CD14-positive monocyte (primary cell): Measurements from ENCODE around the gene ABHD17C. TPM values are rescaled to one million over a fixed set of nuclear protein-coding genes. Genes with fewer than 3 reads are reported as not detected.

ENCODE experiments used
- DNase-seq, 3 donors: peaks; one replicate each; pipeline ENCODE4 v3.0.0-alpha.2; 2011 to 2022
- H2AFZ ChIP-seq: 2 replicates; pipeline ENCODE4 v1.6.0; 2012; ENCODE audit warnings: mild to moderate bottlenecking, low read depth, low read length, inconsistent platforms; ENCODE audit not compliant: insufficient read depth, poor library complexity, severe bottlenecking
- H3K27ac ChIP-seq, 2 donors: 1 replicate in 1 of 2; 2 replicates in 1 of 2; pipeline ENCODE4 v1.5.1; 2012 to 2013; ENCODE audit warnings: low read length in 2 of 2, control low read depth in 1 of 2, inconsistent platforms in 1 of 2, low read depth in 1 of 2, mild to moderate bottlenecking in 1 of 2
- H3K27me3 ChIP-seq, 2 donors: one replicate each; pipeline versions ENCODE4 v1.6.0 to v1.6.1; 2011 to 2013; ENCODE audit warnings: low read length in 2 of 2; ENCODE audit not compliant: control insufficient read depth in 2 of 2, insufficient read depth in 2 of 2
- H3K36me3 ChIP-seq, 2 donors: replicated peaks in 1 of 2; 1 replicate in 1 of 2; 2 replicates in 1 of 2; pipeline versions ENCODE4 v1.5.1 to v1.6.1; 2012 to 2013; ENCODE audit warnings: low read length in 2 of 2, control low read depth in 1 of 2, inconsistent platforms in 1 of 2, mild to moderate bottlenecking in 1 of 2; ENCODE audit not compliant: insufficient read depth in 2 of 2, control insufficient read depth in 1 of 2
- H3K4me1 ChIP-seq, 2 donors: 1 replicate in 1 of 2; 2 replicates in 1 of 2; pipeline versions ENCODE4 v1.5.1 to v1.6.1; 2012 to 2013; ENCODE audit warnings: low read length in 2 of 2, control low read depth in 1 of 2, inconsistent platforms in 1 of 2, mild to moderate bottlenecking in 1 of 2, moderate library complexity in 1 of 2; ENCODE audit not compliant: insufficient read depth in 2 of 2, control insufficient read depth in 1 of 2
- H3K4me2 ChIP-seq: replicated peaks from 2 replicates; pipeline ENCODE3; 2012; ENCODE audit warnings: low read length, moderate library complexity, mild to moderate bottlenecking; ENCODE audit not compliant: poor library complexity, severe bottlenecking; ENCODE audit errors: extremely low read depth
- H3K4me3 ChIP-seq, 3 experiments: fragments of 200-600 bp in 1 of 3; sonication (generic) in 1 of 3; replicated peaks in 1 of 3; 1 replicate in 2 of 3; 2 replicates in 1 of 3; pipeline ENCODE4 v1.5.1; 2011 to 2013; ENCODE audit warnings: low read length in 3 of 3, mild to moderate bottlenecking in 3 of 3, control low read depth in 2 of 3, low read depth in 2 of 3, inconsistent platforms in 1 of 3, moderate library complexity in 1 of 3
- H3K79me2 ChIP-seq: 2 replicates; pipeline ENCODE4 v1.6.0; 2012; ENCODE audit warnings: mild to moderate bottlenecking, control low read depth, inconsistent platforms, low read length, moderate library complexity; ENCODE audit not compliant: insufficient read depth
- H3K9ac ChIP-seq: 2 replicates; pipeline ENCODE4 v1.6.0; 2017; ENCODE audit warnings: low read length, mild to moderate bottlenecking; ENCODE audit not compliant: insufficient read depth, poor library complexity, severe bottlenecking
- H3K9me3 ChIP-seq, 2 donors: replicated peaks in 1 of 2; 1 replicate in 1 of 2; 2 replicates in 1 of 2; pipeline versions ENCODE4 v1.5.1 to v1.6.1; 2012 to 2013; ENCODE audit warnings: low read length in 2 of 2, control low read depth in 1 of 2; ENCODE audit not compliant: control insufficient read depth in 1 of 2, insufficient read depth in 1 of 2
- H4K20me1 ChIP-seq: 2 replicates; pipeline ENCODE4 v1.6.0; 2012; ENCODE audit warnings: mild to moderate bottlenecking, low read length, control low read depth, moderate library complexity; ENCODE audit not compliant: insufficient read depth
- H3K27ac Mint-ChIP-seq, 7 donors: one replicate each; pipeline ENCODE4 v1.8.0; 2020; ENCODE audit warnings: mild to moderate bottlenecking in 7 of 7, mixed read lengths in 7 of 7, moderate library complexity in 6 of 7, inconsistent platforms in 2 of 7
- H3K27me3 Mint-ChIP-seq, 3 donors: one replicate each; pipeline ENCODE4 v1.8.0; 2021 to 2022; ENCODE audit warnings: low read depth in 3 of 3, mild to moderate bottlenecking in 3 of 3, mixed read lengths in 3 of 3, moderate library complexity in 3 of 3, inconsistent platforms in 1 of 3
- H3K36me3 Mint-ChIP-seq, 2 donors: one replicate each; pipeline ENCODE4 v1.8.0; 2020; ENCODE audit warnings: mixed read lengths in 2 of 2, inconsistent platforms in 1 of 2, mild to moderate bottlenecking in 1 of 2
- H3K4me1 Mint-ChIP-seq: one replicate; pipeline ENCODE4 v1.8.0; 2020; ENCODE audit warnings: mild to moderate bottlenecking, mixed read lengths
- H3K4me3 Mint-ChIP-seq, 2 donors: one replicate each; pipeline ENCODE4 v1.8.0; 2020; ENCODE audit warnings: mild to moderate bottlenecking in 2 of 2, mixed read lengths in 2 of 2, moderate library complexity in 1 of 2
- H3K9me3 Mint-ChIP-seq, 7 donors: one replicate each; pipeline ENCODE4 v1.8.0; 2020 to 2022; ENCODE audit warnings: mixed read lengths in 7 of 7, mild to moderate bottlenecking in 6 of 7, moderate library complexity in 6 of 7, inconsistent platforms in 2 of 7
- CTCF ChIP-seq: fragments of 200-600 bp; IDR thresholded peaks from one replicate; pipeline ENCODE4 v1.8.0; 2022; ENCODE audit warnings: antibody characterized with exemption, mild to moderate bottlenecking
- WGBS: methylation state at CpG from one replicate; pipeline ENCODE4 v1.1.5; 2013; ENCODE audit warnings: missing lambda C conversion rate; ENCODE audit not compliant: insufficient coverage; 5-methylcytosine and 5-hydroxymethylcytosine counted together
- intact Hi-C, 2 donors: fragments of 100-400 bp; cut with micrococcal nuclease; formaldehyde crosslinking; loops; one replicate each; pipeline versions ENCODE4 v1.15.0 to v1.15.1; 2023
- polyA plus RNA-seq, 3 donors: library from polyadenylated mRNA; depleted of rRNA in 1 of 3; unstranded in 2 of 3; stranded (reverse) in 1 of 3; fragments of 300-500 nt in 2 of 3; fragments of >200 nt in 1 of 3; fragmentation: Illumina TruSeq in 2 of 3; gene quantifications; 1 replicate in 2 of 3; 2 replicates in 1 of 3; pipeline ENCODE4 v1.2.3, GENCODE V29; 2012 to 2021

Gene ABHD17C
- polyA plus RNA-seq, 3 donors: 0.48 to 0.76 (median 0.68) TPM

GRCh38 chr15:80701676-80702311 lies 6.7 kb downstream of the ABHD17C start:
- H2AFZ ChIP-seq: no peak overlapping the region
- Mint-ChIP-seq H3K4me1 (peaks cover 7% of the 10 kb centered on the region), H3K27me3 (peaks cover 0 to 5% (median 2%) of the 10 kb centered on the region in 3 donors), H3K27ac (no peak overlapping the region), H3K36me3 (no peaks in the 10 kb centered on the region), H3K4me3 (no peak overlapping the region), H3K9me3 (no peaks in the 10 kb centered on the region)
- no peak overlapping the region for H3K4me3 ChIP-seq
- intact Hi-C loops: no loop called here
- H3K9ac ChIP-seq: no peak overlapping the region
- H3K9me3 ChIP-seq: no peaks in the 10 kb centered on the region
- no peaks in the 10 kb centered on the region for H3K36me3 ChIP-seq
- WGBS: 96% methylated on average over 5 of the region's 7 CpGs
- no peak overlapping the region for H3K4me2 ChIP-seq
- peaks cover 0 to 1% of the 10 kb centered on the region in 2 donors for H3K4me1 ChIP-seq
- no peaks in the 10 kb centered on the region for H4K20me1 ChIP-seq
- H3K27me3 ChIP-seq: no peaks in the 10 kb centered on the region
- no peak for TF ChIP-seq CTCF
- peaks cover 7% of the 10 kb centered on the region for H3K79me2 ChIP-seq
- DNase-seq: no peak
- H3K27ac ChIP-seq: no peak overlapping the region

- H3K4me1 ChIP-seq: no peaks in the 10 kb centered on the region
- H3K36me3 ChIP-seq: no peaks in the 10 kb centered on the region
- TF ChIP-seq CTCF: no peak
- Mint-ChIP-seq H3K4me1 (peaks cover 8% of the 10 kb centered on the region), H3K4me3 (no peak overlapping the region), H3K36me3 (no peaks in the 10 kb centered on the region), H3K27me3 (peaks cover 0 to 3% (median 0%) of the 10 kb centered on the region in 3 donors), H3K27ac (no peak overlapping the region), H3K9me3 (no peaks in the 10 kb centered on the region)
- intact Hi-C loops: no loop called here
- no peaks in the 10 kb centered on the region for H3K79me2 ChIP-seq
- no peak overlapping the region for H3K4me2 ChIP-seq
- no peak overlapping the region for H3K27ac ChIP-seq
- DNase-seq: no peak
- no peak overlapping the region for H2AFZ ChIP-seq
- no peaks in the 10 kb centered on the region for H3K9me3 ChIP-seq
- H4K20me1 ChIP-seq: no peaks in the 10 kb centered on the region
- H3K27me3 ChIP-seq: no peaks in the 10 kb centered on the region
- H3K9ac ChIP-seq: no peak overlapping the region
- 100% methylated on average over 2 of the region's 5 CpGs for WGBS
- no peak overlapping the region for H3K4me3 ChIP-seq
Observed at GRCh38 chr15:80703081-80703480, 8.0 kb downstream of the ABHD17C start.
